Suprapubic skin (tissue), 4 donors: ENCODE results near the gene MANEA.
"Not testable (repeated sequence)": the region's sequence is repeated elsewhere in the genome, so short reads cannot be mapped to it uniquely, and the experiment has no call there.

Source experiments
- CTCF ChIP-seq, 2 donors: fragments of 200-600 bp in 1 of 2; fragments of 450-650 bp in 1 of 2; sonication (generic) in 1 of 2; IDR thresholded peaks; one replicate each; pipeline ENCODE4 v1.5.1; 2016 to 2019; ENCODE audit warnings: antibody characterized with exemption in 2 of 2, mild to moderate bottlenecking in 1 of 2, moderate library complexity in 1 of 2
- EP300 ChIP-seq: sonication (generic); formaldehyde crosslinking; IDR thresholded peaks from one replicate; pipeline ENCODE4 v1.6.1; 2017; ENCODE audit warnings: antibody characterized with exemption
- POLR2A ChIP-seq, 2 donors: fragments of 450-650 bp; IDR thresholded peaks; one replicate each; pipeline ENCODE4 v1.6.1; 2017; ENCODE audit warnings: antibody characterized with exemption in 2 of 2, mild to moderate bottlenecking in 2 of 2, moderate library complexity in 2 of 2
- POLR2AphosphoS5 ChIP-seq, 3 donors: sonication (generic); formaldehyde crosslinking; IDR thresholded peaks; one replicate each; pipeline ENCODE4 v1.6.1; 2017; ENCODE audit warnings: antibody characterized with exemption in 3 of 3

GRCh38 chr6:95560956-95561355 lies 16.4 kb upstream of the MANEA start:
- TF ChIP-seq POLR2AphosphoS5 (IDR thresholded peaks at IDR 0.05); CTCF (IDR thresholded peaks at IDR 0.05); POLR2A (IDR thresholded peaks at IDR 0.05); EP300: not testable (repeated sequence)
